PFSK-1 (cell line): ENCODE measurements around the gene ARMCX1.

Experiments used
- FOXP2 ChIP-seq: optimal IDR thresholded peaks from 2 replicates; pipeline ENCODE3; 2011; ENCODE audit warnings: borderline replicate concordance, control low read depth, inconsistent platforms; ENCODE audit not compliant: insufficient read depth; ENCODE audit errors: extremely low read length, extremely low read depth
- POLR2AphosphoS5 ChIP-seq: IDR thresholded peaks from 2 replicates; pipeline ENCODE4 v1.6.1; 2012; ENCODE audit warnings: low read depth, mild to moderate bottlenecking, control low read depth, low read length, moderate library complexity
- SIN3A ChIP-seq: IDR thresholded peaks from 2 replicates; pipeline ENCODE4 v1.6.1; 2012; ENCODE audit warnings: mild to moderate bottlenecking, low read length, moderate library complexity, borderline replicate concordance; ENCODE audit not compliant: insufficient read depth
- TAF1 ChIP-seq: IDR thresholded peaks from 2 replicates; pipeline ENCODE4 v1.6.1; 2012; ENCODE audit warnings: low read length, control low read depth, borderline replicate concordance; ENCODE audit not compliant: insufficient read depth
- TF ChIP-seq, protein P1 (sequence below), 2 experiments: IDR thresholded peaks; 2 replicates each; pipeline versions ENCODE4 v1.6.1 to v1.8.0; 2011 to 2012; ENCODE audit warnings: low read depth in 2 of 2, low read length in 2 of 2, control low read depth in 1 of 2, inconsistent platforms in 1 of 2, mild to moderate bottlenecking in 1 of 2, moderate library complexity in 1 of 2; ENCODE audit not compliant: insufficient read depth in 1 of 2

ARMCX1 gene

DNA sequence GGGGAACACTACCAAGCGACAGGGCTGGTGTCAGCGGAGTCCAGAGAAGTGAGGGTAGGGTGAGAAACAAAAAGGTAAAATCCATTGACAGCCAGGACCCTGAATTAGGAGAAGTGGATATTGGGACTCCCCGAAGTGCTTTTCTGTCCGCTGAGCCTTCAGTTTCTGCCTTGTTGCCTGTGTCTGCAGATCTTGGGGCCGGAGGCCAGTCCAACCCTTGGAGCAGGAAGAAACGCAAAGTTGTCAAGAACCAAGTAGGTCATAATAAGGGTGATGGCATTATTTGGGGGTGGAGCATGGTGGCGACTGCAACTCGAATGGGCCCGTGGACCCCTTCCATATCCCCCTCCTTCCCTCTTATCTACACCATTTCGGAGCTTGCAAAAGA lies 1.0 kb downstream of the ARMCX1 start:
- TF ChIP-seq FOXP2 = no peak
- TF ChIP-seq TAF1 = no peak
- TF ChIP-seq POLR2AphosphoS5 = no peak
- no peak for TF ChIP-seq SIN3A

GRCh38 chrX:101552714-101553113 lies 2.4 kb downstream of the ARMCX1 start:
- TF ChIP-seq SIN3A (no peak), TAF1 (no peak), POLR2AphosphoS5 (no peak), FOXP2 (no peak)
- TF ChIP-seq, protein P1, sequence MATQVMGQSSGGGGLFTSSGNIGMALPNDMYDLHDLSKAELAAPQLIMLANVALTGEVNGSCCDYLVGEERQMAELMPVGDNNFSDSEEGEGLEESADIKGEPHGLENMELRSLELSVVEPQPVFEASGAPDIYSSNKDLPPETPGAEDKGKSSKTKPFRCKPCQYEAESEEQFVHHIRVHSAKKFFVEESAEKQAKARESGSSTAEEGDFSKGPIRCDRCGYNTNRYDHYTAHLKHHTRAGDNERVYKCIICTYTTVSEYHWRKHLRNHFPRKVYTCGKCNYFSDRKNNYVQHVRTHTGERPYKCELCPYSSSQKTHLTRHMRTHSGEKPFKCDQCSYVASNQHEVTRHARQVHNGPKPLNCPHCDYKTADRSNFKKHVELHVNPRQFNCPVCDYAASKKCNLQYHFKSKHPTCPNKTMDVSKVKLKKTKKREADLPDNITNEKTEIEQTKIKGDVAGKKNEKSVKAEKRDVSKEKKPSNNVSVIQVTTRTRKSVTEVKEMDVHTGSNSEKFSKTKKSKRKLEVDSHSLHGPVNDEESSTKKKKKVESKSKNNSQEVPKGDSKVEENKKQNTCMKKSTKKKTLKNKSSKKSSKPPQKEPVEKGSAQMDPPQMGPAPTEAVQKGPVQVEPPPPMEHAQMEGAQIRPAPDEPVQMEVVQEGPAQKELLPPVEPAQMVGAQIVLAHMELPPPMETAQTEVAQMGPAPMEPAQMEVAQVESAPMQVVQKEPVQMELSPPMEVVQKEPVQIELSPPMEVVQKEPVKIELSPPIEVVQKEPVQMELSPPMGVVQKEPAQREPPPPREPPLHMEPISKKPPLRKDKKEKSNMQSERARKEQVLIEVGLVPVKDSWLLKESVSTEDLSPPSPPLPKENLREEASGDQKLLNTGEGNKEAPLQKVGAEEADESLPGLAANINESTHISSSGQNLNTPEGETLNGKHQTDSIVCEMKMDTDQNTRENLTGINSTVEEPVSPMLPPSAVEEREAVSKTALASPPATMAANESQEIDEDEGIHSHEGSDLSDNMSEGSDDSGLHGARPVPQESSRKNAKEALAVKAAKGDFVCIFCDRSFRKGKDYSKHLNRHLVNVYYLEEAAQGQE (IDR thresholded peaks at IDR 0.05; ENCODE audit: insufficient read depth in 1 of 2, low read depth in 2 of 2, low read length in 2 of 2) = no peak

DNA sequence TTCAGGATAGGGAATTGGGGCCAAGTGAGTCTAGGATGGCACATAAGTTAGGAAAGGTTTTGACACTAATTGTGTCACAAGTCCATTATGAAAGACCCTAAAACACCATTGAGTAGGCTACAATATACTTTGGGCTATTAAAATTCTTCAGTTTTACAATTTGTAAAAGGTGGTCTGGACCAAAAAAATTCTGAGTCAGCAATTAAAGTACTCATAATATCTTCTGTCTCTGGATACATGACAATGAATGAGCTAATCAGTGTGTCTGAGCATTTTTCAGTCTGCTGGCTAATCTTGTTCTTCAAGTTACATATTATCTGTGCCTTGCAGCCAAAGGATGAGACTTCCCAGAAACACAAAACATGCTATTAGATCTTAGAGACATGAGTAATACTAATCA lies 14.3 kb downstream of the ARMCX1 start:
- no peak for TF ChIP-seq SIN3A
- TF ChIP-seq FOXP2 = no peak
- TF ChIP-seq TAF1 = no peak
- no peak for TF ChIP-seq POLR2AphosphoS5
- TF ChIP-seq, protein P1 (IDR thresholded peaks at IDR 0.05; ENCODE audit: insufficient read depth in 1 of 2, low read depth in 2 of 2, low read length in 2 of 2) = no peak

GRCh38 chrX:101595739-101596419 lies 45.5 kb downstream of the ARMCX1 start:
- TF ChIP-seq TAF1 = no peak
- TF ChIP-seq SIN3A = no peak
- TF ChIP-seq, protein P1 (IDR thresholded peaks at IDR 0.05; ENCODE audit: insufficient read depth in 1 of 2, low read depth in 2 of 2, low read length in 2 of 2) = no peak
- no peak for TF ChIP-seq POLR2AphosphoS5
- no peak for TF ChIP-seq FOXP2

DNA sequence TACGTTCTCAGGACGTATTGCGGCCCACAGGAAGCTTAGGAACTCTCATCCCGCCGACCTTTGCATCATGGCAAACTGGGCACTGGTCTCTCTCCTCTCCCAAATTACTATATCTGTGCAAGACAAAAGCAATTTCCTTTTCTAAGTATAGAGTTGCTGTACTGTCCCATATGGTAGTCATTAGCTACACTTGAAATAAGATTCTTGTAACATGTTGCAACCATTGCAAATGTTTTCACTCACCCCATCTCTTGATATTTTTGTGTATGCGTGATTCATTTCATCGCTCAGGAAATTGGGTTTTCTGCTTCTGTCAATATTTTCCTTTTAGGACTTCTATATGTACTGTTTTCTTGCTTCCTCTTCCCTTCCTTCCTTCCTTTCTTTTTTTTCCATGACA lies 51.7 kb downstream of the ARMCX1 start:
- no peak for TF ChIP-seq POLR2AphosphoS5
- no peak for TF ChIP-seq TAF1
- TF ChIP-seq SIN3A = no peak
- no peak for TF ChIP-seq FOXP2
- TF ChIP-seq, protein P1 (IDR thresholded peaks at IDR 0.05; ENCODE audit: insufficient read depth in 1 of 2, low read depth in 2 of 2, low read length in 2 of 2) = no peak
